HepG2 (cell line): ENCODE data around the gene CDH23.

ENCODE experiments used
- CREB1 ChIP-seq, 2 experiments: fragments of 450-650 bp in 1 of 2; IDR thresholded peaks; 2 replicates each; pipeline ENCODE4 v1.6.1; 2016 to 2017; ENCODE audit warnings: control low read depth in 1 of 2, mild to moderate bottlenecking in 1 of 2, missing compliant biosample characterization in 1 of 2, missing genetic modification characterization in 1 of 2
- CREM ChIP-seq, 2 experiments: sonication (generic) in 1 of 2; formaldehyde crosslinking in 1 of 2; IDR thresholded peaks; 2 replicates each; pipeline versions ENCODE4 v1.4.0 to v1.6.1; 2016 to 2020; ENCODE audit warnings: antibody characterized with exemption in 1 of 2, mild to moderate bottlenecking in 1 of 2, missing genetic modification reagents in 1 of 2
- DNMT1 ChIP-seq: sonication (generic); formaldehyde crosslinking; IDR thresholded peaks from 2 replicates; pipeline ENCODE4 v1.5.1; 2020; ENCODE audit warnings: mild to moderate bottlenecking, missing genetic modification reagents
- EP300 ChIP-seq, 3 experiments: sonication (generic) in 1 of 3; formaldehyde crosslinking in 1 of 3; IDR thresholded peaks; 2 replicates each; pipeline versions ENCODE4 v1.5.1 to v1.6.1; 2011 to 2020; ENCODE audit warnings: low read depth in 2 of 3, low read length in 2 of 3, borderline replicate concordance in 1 of 3, improper control_type of control experiment in 1 of 3, mild to moderate bottlenecking in 1 of 3, missing genetic modification reagents in 1 of 3, moderate library complexity in 1 of 3
- IRF2 ChIP-seq: IDR thresholded peaks from 2 replicates; pipeline ENCODE4 v1.6.1; 2018; ENCODE audit warnings: missing genetic modification reagents, missing compliant biosample characterization
- USF2 ChIP-seq, 2 experiments: sonication (generic) in 1 of 2; formaldehyde crosslinking in 1 of 2; IDR thresholded peaks; 2 replicates each; pipeline versions ENCODE4 v1.5.1 to v1.6.1; 2011 to 2020; ENCODE audit warnings: borderline replicate concordance in 1 of 2, low read depth in 1 of 2, low read length in 1 of 2, mild to moderate bottlenecking in 1 of 2, missing genetic modification reagents in 1 of 2, moderate library complexity in 1 of 2

GRCh38 chr10:71684356-71685173, 287.8 kb downstream of the CDH23 start:
- no peak for TF ChIP-seq IRF2 (CRISPR knock-in tag)
- TF ChIP-seq CREB1 (IDR thresholded peaks at IDR 0.05), result no peak
- TF ChIP-seq CREB1 (CRISPR knock-in tag; IDR thresholded peaks at IDR 0.05), result no peak
- TF ChIP-seq CREM (IDR thresholded peaks at IDR 0.05), result no peak
- TF ChIP-seq CREM (CRISPR knock-in tag; IDR thresholded peaks at IDR 0.05), result no peak
- TF ChIP-seq EP300 (IDR thresholded peaks at IDR 0.05; ENCODE audit: low read depth in 2 of 2, low read length in 2 of 2), result no peak
- no peak for TF ChIP-seq EP300 (CRISPR knock-in tag; IDR thresholded peaks at IDR 0.05; ENCODE audit: borderline replicate concordance)
- TF ChIP-seq USF2 (IDR thresholded peaks at IDR 0.05; ENCODE audit: low read depth, low read length), result no peak
- no peak for TF ChIP-seq USF2 (CRISPR knock-in tag; IDR thresholded peaks at IDR 0.05; ENCODE audit: borderline replicate concordance)
- no peak for TF ChIP-seq DNMT1
